HUES48 (cell line): Measurements from ENCODE around the gene HNRNPA3.
A peak's percentile ranks its signal among the peaks of the same experiment; 100 is the strongest.
"Not testable (repeated sequence)": the region's sequence is repeated elsewhere in the genome, so short reads cannot be mapped to it uniquely, and the experiment has no call there.

Experiments
- H3K27ac ChIP-seq: one replicate; pipeline ENCODE4 v1.7.0; 2013; ENCODE audit warnings: low read depth, low read length, inconsistent platforms
- H3K27me3 ChIP-seq: 2 replicates; pipeline ENCODE4 v1.6.1; 2013; ENCODE audit warnings: mild to moderate bottlenecking, low read length; ENCODE audit not compliant: control insufficient read depth, insufficient read depth
- H3K36me3 ChIP-seq: 2 replicates; pipeline ENCODE4 v1.6.1; 2013; ENCODE audit warnings: low read length; ENCODE audit not compliant: control insufficient read depth, insufficient read depth
- H3K4me1 ChIP-seq: 2 replicates; pipeline ENCODE4 v1.6.1; 2013; ENCODE audit warnings: mild to moderate bottlenecking, low read length; ENCODE audit not compliant: control insufficient read depth, insufficient read depth
- H3K4me3 ChIP-seq: 2 replicates; pipeline ENCODE4 v1.5.1; 2013; ENCODE audit warnings: mild to moderate bottlenecking, low read depth, low read length
- H3K9ac ChIP-seq: 2 replicates; pipeline ENCODE4 v1.6.1; 2013; ENCODE audit warnings: mild to moderate bottlenecking, low read depth, low read length, moderate library complexity
- H3K9me3 ChIP-seq: 2 replicates; pipeline ENCODE4 v1.6.1; 2013; ENCODE audit warnings: low read length; ENCODE audit not compliant: control insufficient read depth, insufficient read depth

The HNRNPA3 gene

DNA sequence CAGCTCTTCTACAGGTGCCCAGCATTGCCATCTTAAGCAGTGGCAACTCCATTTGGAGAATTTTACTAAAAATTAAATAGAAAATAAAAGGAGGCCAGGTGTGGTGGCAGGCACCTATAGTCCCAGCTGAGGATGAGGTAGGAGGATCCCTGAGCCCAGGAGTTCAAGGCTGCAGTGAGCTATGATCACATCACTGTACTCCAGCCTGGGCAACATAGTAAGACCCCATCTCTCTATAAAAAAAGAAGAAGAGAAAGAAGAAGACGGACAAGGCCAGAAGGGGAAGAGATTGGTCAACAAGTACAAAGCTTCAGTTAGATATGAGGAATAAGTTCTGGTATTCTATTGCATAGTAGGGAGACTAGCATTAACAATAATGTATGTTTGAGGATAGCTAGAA, 21.7 kb upstream of the HNRNPA3 start:
- Histone ChIP-seq H3K9ac (no peak overlapping the region), H3K27ac (no peak overlapping the region), H3K9me3 (no peaks in the 10 kb centered on the region), H3K27me3 (no peaks in the 10 kb centered on the region), H3K4me1 (no peaks in the 10 kb centered on the region), H3K4me3 (no peak overlapping the region), H3K36me3 (no peaks in the 10 kb centered on the region)

DNA sequence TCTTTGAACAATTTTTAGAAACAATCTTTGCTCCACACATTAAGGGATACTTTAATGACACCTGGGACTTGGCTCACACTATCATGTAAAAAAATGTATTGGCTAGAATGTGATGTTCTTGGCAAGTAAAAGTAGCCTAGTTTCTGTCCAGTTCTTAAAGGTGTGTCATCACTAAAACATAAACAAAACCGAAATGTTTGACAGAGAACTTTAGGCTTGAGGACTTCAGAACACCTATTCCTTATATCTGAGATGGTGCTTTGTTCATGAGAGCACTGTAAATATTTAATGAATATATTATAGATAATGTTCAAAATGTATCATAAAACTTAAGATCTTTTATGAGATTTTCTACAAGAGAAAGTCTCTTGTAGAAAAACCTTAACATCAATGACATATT, 19.8 kb upstream of the HNRNPA3 start:
- H3K4me3 ChIP-seq = no peak overlapping the region
- H3K27ac ChIP-seq = no peak overlapping the region
- no peaks in the 10 kb centered on the region for H3K27me3 ChIP-seq
- no peak overlapping the region for H3K9ac ChIP-seq
- H3K4me1 ChIP-seq = no peaks in the 10 kb centered on the region
- no peaks in the 10 kb centered on the region for H3K9me3 ChIP-seq
- no peaks in the 10 kb centered on the region for H3K36me3 ChIP-seq

DNA sequence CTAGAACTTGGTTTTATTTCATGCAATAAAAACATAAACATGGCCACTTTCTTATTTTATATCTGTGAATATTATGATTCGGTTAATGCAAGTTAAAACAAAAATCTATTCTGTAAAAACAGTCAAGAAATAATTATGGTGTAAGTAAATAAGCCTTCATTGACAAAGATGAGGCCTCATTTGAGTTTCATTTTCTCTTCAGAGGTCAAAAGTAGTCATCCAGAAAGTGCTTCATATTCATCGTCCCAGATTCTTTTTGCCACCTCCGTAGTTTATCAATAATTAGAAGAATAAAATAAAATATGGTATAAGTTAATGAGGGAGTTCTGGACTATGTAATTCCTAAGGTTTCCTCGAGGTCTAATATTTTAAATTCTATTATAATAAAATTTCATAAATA, 19.4 kb upstream of the HNRNPA3 start:
- no peaks in the 10 kb centered on the region for H3K4me1 ChIP-seq
- H3K9ac ChIP-seq = no peak overlapping the region
- H3K27ac ChIP-seq = no peak overlapping the region
- H3K36me3 ChIP-seq = no peaks in the 10 kb centered on the region
- H3K9me3 ChIP-seq = no peaks in the 10 kb centered on the region
- no peaks in the 10 kb centered on the region for H3K27me3 ChIP-seq
- no peak overlapping the region for H3K4me3 ChIP-seq

DNA sequence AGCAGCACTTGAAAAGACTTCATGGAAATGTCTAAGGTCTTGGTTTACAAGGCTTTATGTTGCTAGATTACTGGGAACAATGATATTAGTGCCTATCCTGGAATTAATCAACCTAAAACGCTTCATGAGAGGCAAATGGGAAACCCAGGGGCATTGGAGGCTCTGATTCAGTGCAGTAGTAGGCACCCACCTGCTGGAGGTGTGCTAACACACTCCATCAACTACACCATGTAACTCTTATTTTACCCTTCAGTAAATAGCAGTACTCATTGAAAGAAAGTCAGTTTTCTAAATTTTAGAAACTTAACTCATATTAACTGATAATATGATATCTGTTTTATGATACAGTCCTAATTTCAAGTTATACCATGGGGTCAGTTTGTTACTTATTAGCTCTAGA, 17.4 kb upstream of the HNRNPA3 start:
- Histone ChIP-seq H3K27ac (no peak overlapping the region), H3K4me3 (no peak overlapping the region), H3K27me3 (no peaks in the 10 kb centered on the region)

DNA sequence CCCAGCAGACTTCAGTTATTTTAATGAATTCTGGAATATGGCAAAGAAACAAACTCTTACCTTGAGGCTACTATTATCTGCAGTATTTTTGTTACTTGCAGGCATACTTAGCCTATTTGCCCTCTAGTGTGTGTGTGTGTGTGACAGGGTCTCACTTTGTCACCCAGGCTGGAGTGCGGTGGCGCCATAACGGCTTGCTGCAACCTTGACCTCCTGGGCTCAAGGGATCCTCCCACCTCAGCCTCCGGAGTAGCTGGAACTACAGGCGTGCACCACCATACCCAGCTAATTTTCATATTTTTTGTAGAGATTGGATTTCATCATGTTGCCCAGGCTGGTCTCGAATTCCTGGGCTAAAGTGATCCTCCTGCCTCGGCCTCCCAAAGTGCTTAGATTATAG, 12.2 kb upstream of the HNRNPA3 start:
- H3K27ac ChIP-seq, H3K36me3 ChIP-seq, H3K9ac ChIP-seq, H3K27me3 ChIP-seq, H3K4me3 ChIP-seq, H3K9me3 ChIP-seq: not testable (repeated sequence)
- peaks cover 15% of the 10 kb centered on the region for H3K4me1 ChIP-seq

More for the DNA sequence above, 17.4 kb upstream of the HNRNPA3 start:
- no peaks in the 10 kb centered on the region for H3K4me1 ChIP-seq
- no peaks in the 10 kb centered on the region for H3K36me3 ChIP-seq
- H3K9ac ChIP-seq = no peak overlapping the region
- H3K9me3 ChIP-seq = no peaks in the 10 kb centered on the region

DNA sequence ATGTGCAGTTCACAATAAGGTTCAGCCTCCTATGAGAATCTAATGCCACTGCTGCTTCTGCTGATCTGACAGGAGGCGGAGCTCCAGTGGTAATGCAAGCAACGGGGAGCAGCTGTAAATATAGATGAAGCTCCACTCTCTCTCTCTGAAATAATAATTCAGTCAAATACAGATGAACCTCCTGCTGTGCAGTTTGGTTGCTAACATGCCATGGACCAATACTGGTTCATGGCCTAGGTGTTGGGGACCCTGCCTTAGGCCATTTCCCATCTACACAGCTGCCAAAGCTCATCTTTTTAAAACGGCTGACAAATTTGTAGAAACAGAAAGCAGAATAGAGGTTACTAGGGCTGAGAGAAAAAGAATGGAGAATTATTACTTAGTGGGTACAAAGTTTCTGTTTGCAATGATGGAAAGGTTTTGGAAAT, 10.7 kb upstream of the HNRNPA3 start:
- no peak overlapping the region for H3K4me3 ChIP-seq
- H3K4me1 ChIP-seq = peaks cover 24% of the 10 kb centered on the region
- H3K27ac ChIP-seq = no peak overlapping the region
- H3K27me3 ChIP-seq = no peaks in the 10 kb centered on the region
- H3K36me3 ChIP-seq = no peaks in the 10 kb centered on the region
- H3K9ac ChIP-seq = no peak overlapping the region
- no peaks in the 10 kb centered on the region for H3K9me3 ChIP-seq

DNA sequence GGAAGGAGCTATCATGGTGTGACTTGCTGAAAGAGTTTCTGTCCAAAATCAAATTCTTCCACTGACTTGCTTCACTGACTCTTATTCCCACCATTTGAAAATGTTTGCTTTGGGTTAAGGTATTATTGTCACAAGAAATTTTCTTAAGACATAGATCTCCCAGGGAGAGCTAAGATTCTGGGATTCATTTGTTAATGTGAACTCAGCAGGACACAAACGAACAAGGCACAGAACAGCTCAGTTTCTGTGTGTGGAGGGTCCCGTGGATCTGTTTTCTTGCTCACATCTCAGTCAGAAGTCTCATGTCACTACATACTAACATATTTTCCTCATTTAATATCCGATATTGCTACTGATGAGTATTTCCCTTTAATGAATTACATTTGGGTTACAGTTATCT, 8.2 kb upstream of the HNRNPA3 start:
- Histone ChIP-seq H3K9me3 (no peaks in the 10 kb centered on the region), H3K27ac (peak overlapping the region; percentile 62), H3K4me3 (0 out of 2 replicates have a peak overlapping the region, but pooled peaks have one; percentile 10)

DNA sequence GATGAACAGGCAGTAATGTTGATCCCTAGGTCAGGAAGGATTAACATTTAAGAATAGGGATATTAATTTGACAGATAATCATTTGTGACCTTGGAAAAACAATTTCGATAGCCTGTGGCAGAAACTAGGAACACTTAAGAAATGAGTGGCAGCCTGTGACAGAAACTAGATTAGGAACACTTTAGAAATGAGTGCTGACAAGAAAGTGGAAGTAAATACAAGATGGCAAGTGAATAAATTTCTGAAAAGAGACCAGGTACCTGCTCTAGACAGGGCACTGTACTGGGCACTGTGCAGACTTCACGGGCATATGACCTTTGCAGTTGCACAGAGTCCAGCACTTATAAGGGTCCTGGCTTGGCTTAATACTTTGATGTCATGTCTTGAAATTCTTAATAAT, 5.5 kb upstream of the HNRNPA3 start:
- Histone ChIP-seq H3K36me3 (no peaks in the 10 kb centered on the region), H3K9ac (no peak overlapping the region), H3K4me1 (peaks cover 35% of the 10 kb centered on the region), H3K9me3 (no peaks in the 10 kb centered on the region), H3K27me3 (no peaks in the 10 kb centered on the region), H3K27ac (no peak overlapping the region), H3K4me3 (no peak overlapping the region)

More for the DNA sequence above, 8.2 kb upstream of the HNRNPA3 start:
- Histone ChIP-seq H3K4me1 (peaks cover 24% of the 10 kb centered on the region), H3K27me3 (no peaks in the 10 kb centered on the region), H3K36me3 (no peaks in the 10 kb centered on the region), H3K9ac (no peak overlapping the region)

DNA sequence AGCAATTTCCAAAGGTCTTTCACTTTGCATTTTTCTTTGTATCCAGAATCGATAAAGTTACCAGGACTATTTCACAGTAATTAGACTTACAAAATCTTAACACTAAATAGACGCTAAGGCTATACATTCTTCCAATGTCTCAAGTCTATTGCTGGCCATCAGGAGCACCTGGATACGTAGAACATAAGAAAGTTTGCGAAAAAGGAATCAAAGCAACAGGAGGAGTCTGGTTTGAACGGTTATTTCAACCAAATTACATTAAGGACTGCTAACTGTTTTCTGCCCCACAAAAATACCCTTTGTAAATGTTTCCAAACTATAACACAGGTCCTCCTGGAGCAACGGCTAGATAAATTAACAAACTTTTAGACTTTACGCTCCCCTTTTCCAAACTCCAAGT, 1.4 kb upstream of the HNRNPA3 start:
- Histone ChIP-seq H3K27ac (peak overlapping the region; percentile 99), H3K9me3 (no peaks in the 10 kb centered on the region), H3K36me3 (peaks cover 26% of the 10 kb centered on the region), H3K4me1 (peaks cover 19% of the 10 kb centered on the region), H3K27me3 (no peaks in the 10 kb centered on the region), H3K4me3 (peak overlapping the region; percentile 86), H3K9ac (peak overlapping the region; percentile 90)

DNA sequence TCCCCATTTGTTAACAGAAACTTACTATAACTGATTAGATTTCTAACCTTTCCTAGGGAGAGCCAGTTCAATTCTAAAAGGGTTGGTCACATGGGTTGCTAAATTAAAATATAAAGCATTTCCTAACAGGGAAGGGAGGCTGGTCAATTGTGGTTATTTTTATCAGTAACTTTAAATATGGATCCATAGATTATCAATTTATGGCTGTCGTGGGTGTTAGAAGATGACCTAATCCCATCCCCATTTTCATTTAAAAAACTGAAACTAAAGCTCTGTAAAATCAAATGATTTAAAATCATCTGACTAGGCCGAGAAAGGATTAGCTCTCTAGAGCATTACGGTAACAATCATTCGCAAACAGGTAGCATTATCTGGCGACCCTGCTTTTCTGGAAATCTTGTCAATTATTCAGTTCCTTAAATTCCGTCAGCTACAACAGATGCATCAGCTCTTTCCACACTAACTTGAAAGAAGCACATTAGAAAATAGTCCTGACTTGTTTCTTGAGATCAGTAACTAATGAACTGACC, 953 bp upstream of the HNRNPA3 start:
- peak overlapping the region; percentile 90 for H3K9ac ChIP-seq
- peaks cover 18% of the 10 kb centered on the region for H3K4me1 ChIP-seq
- H3K4me3 ChIP-seq = peak overlapping the region; percentile 86
- no peaks in the 10 kb centered on the region for H3K9me3 ChIP-seq
- H3K27me3 ChIP-seq = no peaks in the 10 kb centered on the region
- peak overlapping the region; percentile 99 for H3K27ac ChIP-seq
- peaks cover 31% of the 10 kb centered on the region for H3K36me3 ChIP-seq

DNA sequence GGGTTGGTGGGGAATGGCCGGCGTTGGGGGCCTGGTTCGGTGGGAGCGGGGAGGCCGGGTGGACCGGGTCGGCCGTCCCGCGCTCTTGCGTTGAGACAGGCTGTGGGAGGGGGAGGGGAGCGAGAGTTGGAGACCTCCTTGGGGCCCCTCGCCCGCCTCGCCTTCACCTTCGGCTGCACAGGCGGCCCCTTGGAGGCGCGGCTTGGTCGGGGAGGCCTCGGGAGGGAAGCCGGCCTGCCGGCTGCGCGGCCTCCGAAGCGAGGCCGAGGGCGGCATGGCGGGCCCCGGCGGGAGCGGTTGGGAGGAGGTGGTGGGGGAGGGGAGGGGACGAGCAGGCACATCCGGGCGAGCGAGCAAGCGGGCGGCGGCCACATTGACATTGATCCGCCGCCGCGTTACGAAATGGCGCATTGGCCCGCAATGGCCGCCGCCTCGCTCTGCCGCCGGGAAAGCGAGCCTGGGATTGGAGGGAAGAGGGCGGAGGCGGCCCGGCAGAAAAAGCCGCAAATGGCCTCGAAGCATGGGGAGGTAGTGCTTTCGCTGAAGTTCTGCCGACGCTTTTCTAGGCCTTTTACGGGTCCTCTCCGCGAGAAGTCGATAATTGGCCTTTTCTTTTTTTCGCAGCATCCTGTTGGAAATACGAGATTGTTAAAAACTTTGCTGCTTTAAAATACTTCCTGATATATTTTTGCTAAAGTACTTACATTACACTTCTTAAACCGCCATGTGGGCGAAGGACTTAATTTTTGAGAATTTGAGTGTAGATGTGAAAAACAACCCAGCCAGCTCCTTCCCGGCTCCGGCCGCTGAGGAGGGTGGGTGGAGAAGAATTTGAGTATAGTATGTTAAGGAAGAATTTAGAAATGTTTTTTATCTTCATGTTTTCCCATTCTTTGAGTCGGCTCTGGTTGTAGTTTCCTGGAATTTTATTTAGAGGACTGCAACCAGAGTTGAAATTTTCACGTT, 580 bp downstream of the HNRNPA3 start:
- Histone ChIP-seq H3K9ac (peak overlapping the region; percentile 95), H3K36me3 (peaks cover 46% of the 10 kb centered on the region), H3K4me3 (peak overlapping the region; percentile 86), H3K9me3 (no peaks in the 10 kb centered on the region), H3K27ac (peak overlapping the region; percentile 99), H3K27me3 (no peaks in the 10 kb centered on the region), H3K4me1 (peaks cover 30% of the 10 kb centered on the region)
